GM19193 (cell line): ENCODE measurements around the gene SPEM1.

ENCODE experiments used
- POLR2A ChIP-seq: IDR thresholded peaks from 4 replicates; pipeline ENCODE4 v1.6.1; 2011; ENCODE audit not compliant: insufficient read depth, insufficient read length; ENCODE audit errors: extremely low read depth

SPEM1 gene

DNA sequence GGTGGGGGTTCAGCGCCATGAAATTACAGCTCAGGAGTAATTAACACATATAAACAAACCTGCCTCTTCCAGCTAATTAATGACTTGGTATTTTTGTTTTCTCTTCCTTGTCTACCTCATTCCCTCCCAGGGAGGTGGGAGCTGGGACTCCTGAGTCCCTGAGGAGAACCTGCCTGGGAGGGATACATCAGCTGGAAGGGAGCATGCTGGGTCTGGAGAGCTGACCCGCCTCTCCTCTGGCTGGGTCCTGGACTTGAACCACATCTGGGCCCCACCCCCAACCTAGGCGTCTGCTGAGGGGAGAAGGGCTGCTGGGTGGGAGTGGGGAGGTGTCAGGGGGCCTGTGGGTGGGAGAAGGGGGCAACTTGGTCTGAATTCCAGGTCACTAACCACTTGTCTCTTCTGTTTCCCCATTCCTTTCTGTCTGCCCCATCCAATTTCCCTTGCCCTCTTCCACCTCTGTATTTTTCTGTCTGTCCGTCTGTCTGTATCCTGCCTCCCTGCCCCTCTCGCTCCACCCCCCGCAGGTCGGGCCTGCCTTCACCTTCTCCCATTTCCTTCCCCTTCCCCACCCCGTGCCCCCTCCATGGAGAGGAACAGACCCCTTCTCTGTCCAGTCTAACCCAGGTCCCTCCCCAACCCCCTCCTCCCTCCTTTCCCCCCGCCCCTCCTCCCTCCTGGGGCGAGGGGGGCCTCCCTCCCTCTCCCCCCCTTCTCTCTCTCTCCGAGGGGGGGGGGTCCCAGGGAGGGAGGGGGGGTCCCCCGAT is 12.5 kb upstream of the SPEM1 start, which contains the start of gene NLGN2:
Gene NLGN2 (plus strand): TSS at position 361 of the 767 bp plus-strand sequence. CDS start 411 bp downstream, outside the sequence.
- TF ChIP-seq POLR2A, result no peak

DNA sequence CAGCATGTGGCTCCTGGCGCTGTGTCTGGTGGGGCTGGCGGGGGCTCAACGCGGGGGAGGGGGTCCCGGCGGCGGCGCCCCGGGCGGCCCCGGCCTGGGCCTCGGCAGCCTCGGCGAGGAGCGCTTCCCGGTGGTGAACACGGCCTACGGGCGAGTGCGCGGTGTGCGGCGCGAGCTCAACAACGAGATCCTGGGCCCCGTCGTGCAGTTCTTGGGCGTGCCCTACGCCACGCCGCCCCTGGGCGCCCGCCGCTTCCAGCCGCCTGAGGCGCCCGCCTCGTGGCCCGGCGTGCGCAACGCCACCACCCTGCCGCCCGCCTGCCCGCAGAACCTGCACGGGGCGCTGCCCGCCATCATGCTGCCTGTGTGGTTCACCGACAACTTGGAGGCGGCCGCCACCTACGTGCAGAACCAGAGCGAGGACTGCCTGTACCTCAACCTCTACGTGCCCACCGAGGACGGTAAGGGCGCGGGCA is 11.8 kb upstream of the SPEM1 start:
- TF ChIP-seq POLR2A, result no peak

DNA sequence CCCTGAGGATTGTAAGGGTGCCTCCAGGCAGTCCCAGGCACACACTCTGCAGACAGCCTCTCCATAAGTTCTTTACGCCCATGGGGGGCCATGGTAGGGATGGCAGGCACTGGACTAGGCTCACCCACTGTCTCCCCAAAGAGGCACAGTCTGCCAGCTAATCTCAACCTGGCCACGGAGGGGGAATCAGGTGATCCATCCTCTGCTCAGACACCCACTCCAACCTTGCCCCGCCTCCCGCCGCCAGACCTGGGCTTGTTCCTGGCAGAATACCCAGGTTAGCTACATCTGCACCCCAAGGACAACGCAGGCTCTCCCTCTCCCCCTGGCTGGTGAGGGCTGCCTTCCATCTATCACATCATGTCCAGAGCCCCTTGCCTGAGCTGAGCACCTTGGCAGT is 11.3 kb upstream of the SPEM1 start:
- TF ChIP-seq POLR2A, result no peak

DNA sequence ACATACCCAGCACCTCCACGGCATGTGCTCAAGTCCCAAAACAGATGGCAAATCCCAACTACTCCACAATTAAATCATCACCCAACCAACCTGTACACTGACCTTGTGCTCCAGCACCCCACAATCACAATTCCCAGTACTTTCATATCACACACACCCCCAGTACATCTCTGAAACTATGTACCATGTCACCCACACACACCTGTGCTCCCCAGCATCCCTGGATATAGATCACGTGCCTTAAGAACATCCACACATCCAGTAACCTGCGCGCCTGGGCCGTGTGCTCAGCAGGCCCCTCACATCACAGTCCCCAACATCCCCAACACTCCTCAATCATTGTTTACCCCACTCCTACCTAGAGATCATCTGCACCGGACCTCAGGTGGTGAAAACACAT is 10.4 kb upstream of the SPEM1 start:
- TF ChIP-seq POLR2A, result no peak

DNA sequence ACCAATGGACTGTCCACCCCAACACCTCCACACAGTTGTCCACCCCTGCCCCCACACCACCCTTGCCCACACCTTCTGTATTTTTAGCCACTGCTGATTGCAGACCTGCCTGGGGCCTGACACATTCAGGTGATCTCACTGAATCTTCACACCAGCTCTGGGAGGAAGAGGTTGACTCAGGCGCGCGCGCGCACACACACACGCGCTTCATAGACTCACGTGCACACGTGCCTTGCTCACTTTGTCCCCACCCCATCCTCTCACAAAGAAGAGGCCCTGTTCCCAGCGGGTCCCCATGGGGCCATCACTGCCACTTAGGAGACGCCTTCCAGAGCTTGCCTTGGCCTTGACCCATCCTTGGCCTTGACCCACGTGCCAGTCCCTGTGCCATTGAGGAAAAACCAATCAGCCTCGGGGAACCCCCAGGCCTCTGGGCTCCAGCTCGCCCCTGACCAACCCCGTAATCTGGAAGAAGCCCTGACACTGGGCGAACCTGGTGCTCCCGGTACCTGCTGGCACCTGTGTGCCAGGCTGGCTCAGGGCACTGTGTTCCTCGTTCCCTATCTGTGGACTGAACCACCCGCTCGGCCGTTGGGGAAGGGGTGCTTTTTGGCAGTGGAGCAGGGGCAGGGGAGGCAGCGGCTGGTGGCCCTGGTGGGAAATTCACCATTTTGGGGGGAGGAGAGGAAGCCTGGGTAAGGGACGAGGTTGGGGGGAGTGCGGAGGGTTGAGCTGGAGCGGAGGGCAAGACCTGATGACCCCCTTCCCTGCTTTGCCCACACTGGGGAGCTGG is 9.3 kb upstream of the SPEM1 start:
- no peak for TF ChIP-seq POLR2A

DNA sequence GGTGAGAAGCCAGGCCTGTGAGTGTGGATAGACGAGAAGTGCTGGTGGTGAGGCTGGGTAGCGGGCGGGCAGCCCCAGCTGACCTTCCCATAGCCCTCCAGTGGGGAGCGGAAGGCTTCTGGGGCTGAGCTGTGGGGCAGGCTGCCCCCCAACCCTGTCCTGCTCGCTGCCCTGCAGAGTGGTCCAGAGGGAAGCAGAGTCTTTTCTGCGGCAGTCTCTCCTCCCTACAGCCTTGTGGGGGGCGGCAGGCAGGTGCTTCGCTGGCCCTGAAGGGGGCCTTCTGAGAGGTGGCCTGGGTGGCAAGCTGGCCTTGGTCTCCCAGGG is 8.7 kb upstream of the SPEM1 start:
- no peak for TF ChIP-seq POLR2A

DNA sequence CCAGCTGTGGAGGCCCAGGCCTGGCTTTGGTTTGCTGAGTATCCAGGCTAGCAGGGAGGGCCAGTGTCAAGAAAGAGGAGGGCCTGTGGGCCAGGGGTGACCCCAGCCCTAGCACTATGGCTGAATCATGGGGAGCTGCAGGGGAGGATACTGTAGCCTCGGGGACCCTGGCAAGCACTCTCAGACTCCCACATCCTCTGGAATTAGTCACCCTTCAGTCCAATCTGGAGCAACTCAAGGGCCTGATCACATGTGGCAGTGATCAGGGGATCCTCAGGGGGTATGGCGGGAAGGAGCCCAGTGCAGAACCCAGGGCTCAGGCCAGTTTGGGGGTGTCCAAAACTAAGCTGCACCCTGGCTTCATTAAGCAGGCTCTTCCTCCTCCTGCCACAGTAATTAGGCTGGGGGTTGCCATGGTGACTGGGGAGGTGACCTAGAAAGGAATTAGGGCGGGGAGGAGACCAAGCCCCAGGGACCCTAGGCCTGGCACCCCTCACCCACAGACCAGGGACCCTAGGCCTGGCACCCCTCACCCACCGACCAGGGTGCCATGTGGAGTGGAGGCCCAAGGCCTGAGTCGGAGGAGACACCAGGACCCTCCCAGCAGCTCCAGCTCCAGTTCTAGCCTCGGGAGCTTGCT is 6.7 kb upstream of the SPEM1 start:
- TF ChIP-seq POLR2A, result no peak

DNA sequence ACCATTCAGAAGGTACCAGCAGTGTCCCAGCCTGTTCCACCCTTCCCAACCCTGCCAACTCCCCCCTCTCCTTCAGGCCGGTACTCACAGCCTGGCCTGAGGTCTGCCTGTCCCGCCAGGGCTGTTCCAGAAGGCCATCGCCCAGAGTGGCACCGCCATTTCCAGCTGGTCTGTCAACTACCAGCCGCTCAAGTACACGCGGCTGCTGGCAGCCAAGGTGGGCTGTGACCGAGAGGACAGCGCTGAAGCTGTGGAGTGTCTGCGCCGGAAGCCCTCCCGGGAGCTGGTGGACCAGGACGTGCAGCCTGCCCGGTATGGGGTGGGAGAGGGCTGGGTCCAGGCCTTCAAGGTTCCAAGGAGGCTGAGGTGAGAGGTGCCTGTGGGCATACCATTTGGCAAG is 5.3 kb upstream of the SPEM1 start:
- TF ChIP-seq POLR2A, result no peak

DNA sequence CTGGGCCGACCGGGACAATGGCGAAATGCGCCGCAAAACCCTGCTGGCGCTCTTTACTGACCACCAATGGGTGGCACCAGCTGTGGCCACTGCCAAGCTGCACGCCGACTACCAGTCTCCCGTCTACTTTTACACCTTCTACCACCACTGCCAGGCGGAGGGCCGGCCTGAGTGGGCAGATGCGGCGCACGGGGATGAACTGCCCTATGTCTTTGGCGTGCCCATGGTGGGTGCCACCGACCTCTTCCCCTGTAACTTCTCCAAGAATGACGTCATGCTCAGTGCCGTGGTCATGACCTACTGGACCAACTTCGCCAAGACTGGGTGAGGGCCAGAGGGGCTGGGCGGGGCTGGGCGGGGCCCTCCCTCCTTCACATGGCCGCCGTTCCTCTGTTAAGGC is 4.3 kb upstream of the SPEM1 start:
- no peak for TF ChIP-seq POLR2A

DNA sequence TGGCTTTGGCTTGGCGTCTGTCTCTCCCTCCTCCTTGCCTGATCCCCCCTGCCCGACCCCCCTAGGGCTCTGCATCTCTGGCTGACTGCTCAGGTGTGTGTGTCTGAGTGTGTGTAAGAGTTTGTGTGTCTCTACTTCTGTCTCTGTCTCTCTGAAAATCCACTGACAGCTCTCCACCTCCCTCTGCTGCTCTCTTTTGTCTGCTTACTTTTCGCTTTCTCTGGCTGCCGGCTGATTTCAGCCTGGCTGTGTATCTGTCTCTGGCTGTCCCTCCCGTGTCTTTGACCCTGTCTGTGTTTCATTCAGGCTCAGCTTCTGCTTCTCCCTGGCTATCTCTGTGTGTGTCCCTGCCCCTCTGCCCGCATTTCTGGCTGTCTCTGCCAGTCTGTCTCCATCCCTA is 3.8 kb upstream of the SPEM1 start:
- no peak for TF ChIP-seq POLR2A

DNA sequence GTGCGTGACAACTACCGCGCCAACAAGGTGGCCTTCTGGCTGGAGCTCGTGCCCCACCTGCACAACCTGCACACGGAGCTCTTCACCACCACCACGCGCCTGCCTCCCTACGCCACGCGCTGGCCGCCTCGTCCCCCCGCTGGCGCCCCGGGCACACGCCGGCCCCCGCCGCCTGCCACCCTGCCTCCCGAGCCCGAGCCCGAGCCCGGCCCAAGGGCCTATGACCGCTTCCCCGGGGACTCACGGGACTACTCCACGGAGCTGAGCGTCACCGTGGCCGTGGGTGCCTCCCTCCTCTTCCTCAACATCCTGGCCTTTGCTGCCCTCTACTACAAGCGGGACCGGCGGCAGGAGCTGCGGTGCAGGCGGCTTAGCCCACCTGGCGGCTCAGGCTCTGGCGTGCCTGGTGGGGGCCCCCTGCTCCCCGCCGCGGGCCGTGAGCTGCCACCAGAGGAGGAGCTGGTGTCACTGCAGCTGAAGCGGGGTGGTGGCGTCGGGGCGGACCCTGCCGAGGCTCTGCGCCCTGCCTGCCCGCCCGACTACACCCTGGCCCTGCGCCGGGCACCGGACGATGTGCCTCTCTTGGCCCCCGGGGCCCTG is 3.0 kb upstream of the SPEM1 start:
- TF ChIP-seq POLR2A, result no peak

DNA sequence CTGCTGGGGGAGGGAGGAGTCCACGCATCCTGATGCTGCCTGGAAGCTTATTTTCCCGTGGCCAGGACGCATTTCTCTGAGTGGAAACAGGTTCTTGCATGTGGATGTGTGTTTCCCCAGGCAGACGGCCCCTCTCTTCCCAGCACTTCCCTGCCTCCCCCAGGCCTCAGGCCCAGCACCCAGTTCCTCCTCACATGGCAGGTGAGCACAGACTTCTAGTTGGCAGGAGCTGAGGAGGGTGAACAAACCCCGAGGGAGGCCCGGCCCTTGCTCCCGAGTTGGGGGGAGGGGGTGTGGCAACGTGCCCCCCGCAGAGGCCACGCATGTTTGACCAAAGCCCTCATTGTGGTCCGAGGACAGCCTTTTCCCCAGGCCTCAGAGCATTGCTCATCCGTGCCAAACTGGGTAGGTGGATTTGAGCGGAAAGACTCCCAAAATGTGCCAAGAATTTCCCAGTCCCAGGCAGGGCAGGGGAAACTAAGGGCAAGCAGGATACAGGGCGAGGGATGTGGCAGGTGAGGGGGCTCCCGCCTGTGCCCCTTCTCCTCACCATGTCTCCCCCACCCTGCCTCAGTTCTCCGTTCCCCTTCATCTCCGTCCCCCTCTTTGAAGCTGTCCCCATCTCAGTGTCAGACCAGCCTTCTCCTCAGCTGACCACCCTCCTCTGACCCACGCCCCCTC is 1.5 kb upstream of the SPEM1 start:
- TF ChIP-seq POLR2A, result no peak

DNA sequence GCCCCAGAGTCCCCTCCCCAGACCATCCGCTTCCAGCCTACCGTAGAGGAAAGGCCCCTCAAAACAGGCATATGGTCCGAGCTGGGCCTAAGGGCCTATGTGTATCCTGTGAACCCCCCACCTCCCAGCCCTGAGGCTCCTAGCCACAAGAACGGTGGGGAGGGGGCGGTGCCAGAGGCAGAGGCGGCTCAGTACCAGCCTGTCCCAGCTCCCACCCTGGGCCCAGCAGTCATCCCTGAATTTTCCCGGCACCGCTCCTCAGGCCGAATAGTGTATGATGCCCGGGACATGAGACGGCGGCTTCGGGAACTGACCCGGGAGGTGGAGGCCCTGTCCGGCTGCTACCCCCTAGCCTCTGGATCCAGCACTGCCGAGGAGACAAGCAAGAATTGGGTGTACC is 1.1 kb downstream of the SPEM1 start:
- no peak for TF ChIP-seq POLR2A

DNA sequence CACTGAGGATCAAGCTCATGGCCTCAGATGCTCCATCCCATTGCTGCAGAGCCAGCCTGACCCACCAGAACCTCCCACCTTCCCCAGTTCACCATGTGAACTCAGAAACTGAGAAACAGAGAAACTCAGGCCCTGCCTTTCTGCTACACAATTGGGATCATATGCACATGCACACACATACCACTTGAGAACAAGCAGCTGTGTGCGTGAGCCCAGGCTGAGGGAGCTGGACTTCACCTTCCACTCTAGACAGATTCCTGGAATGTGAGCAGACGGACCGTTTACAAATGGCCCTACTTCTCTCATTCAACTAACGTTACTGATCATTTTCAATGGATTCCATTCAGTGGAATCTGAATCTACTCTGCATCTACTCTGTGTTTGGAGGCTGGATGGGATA is 3.6 kb downstream of the SPEM1 start:
- TF ChIP-seq POLR2A, result no peak

DNA sequence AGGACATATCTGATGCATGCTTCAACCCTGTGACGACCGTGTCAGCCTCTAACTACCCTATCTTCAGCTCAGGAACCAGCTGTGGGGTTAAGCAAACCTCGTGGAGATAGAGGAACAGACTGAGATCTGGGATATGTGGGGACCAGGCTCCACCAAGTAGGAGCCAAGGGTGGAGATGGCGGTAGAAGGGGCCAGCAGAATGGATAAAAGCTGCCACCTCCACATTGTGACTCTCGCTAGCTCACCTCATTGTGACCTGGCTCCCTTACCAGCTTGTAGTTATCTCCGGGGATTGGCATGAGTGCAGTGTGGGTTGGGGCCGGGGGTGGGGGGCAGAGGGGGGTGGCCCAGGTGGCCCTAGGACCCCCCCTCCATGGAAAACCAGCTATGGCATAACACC is 5.2 kb downstream of the SPEM1 start, which contains the start of gene SPEM2:
Gene SPEM2 (plus strand): TSS at position 301 of the 400 bp plus-strand sequence. CDS start 73 bp downstream, at position 374.
- TF ChIP-seq POLR2A, result no peak

DNA sequence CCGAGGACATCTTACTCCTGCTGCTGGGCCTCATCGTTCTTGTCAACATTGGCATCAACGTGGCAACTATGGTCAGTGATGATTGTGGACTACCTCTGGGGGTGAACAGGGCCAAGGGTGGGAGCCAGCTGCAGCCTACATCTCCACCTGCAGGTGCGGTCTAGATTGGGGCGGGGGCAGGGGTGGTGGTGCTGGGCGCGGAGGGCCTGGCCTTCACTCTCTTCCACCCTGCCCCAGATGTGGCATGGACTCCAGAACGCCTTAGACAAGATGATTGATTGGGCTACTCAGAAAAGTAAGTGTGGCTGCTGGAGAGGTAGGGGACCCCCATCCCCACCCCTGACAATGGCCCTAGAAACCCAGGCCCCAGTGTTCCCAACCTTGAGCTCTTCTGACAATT is 5.6 kb downstream of the SPEM1 start:
- no peak for TF ChIP-seq POLR2A
